ENCODE results near the gene AQR.

GRCh38 chr15:34953851-34954250, 15.7 kb downstream of the AQR start:
- no peak for TF ChIP-seq BACH2 (CRISPR knock-in tag; IDR thresholded peaks at IDR 0.05; ENCODE audit: borderline replicate concordance)
- no peak for TF ChIP-seq ZFP3 (CRISPR knock-in tag; IDR thresholded peaks at IDR 0.05)
- no peak for TF ChIP-seq PATZ1 (CRISPR knock-in tag; IDR thresholded peaks at IDR 0.05; ENCODE audit: borderline replicate concordance)
- TF ChIP-seq ZFP30 (CRISPR knock-in tag; IDR thresholded peaks at IDR 0.05), result no peak
- no peak for TF ChIP-seq CREB5 (CRISPR knock-in tag; IDR thresholded peaks at IDR 0.05; ENCODE audit: low read depth)
